Gastroesophageal sphincter (tissue), 4 donors: ENCODE results near the gene RANGRF. TPM values are rescaled to one million over a fixed set of nuclear protein-coding genes. Genes with fewer than 3 reads are reported as not detected.

Experiments
- ATAC-seq: fragments of 150-250 bp; one replicate; pipeline ENCODE4 v1.9.1; 2016; ENCODE audit warnings: mild to moderate bottlenecking, moderate library complexity
- H3K27ac ChIP-seq, 4 donors: fragments of 200-600 bp; sonication (generic) in 3 of 4; 1 replicate in 3 of 4; 2 replicates in 1 of 4; pipeline ENCODE4 v1.5.1; 2016 to 2019
- H3K27me3 ChIP-seq: fragments of 200-600 bp; sonication (generic); one replicate; pipeline ENCODE4 v1.5.1; 2019
- H3K36me3 ChIP-seq, 2 donors: fragments of 200-600 bp; sonication (generic); one replicate each; pipeline ENCODE4 v1.5.1; 2019; ENCODE audit warnings: control low read depth in 1 of 2
- H3K4me1 ChIP-seq, 3 donors: fragments of 200-600 bp; sonication (generic); 1 replicate in 2 of 3; 2 replicates in 1 of 3; pipeline ENCODE4 v1.5.1; 2016 to 2019; ENCODE audit warnings: control low read depth in 2 of 3
- H3K4me3 ChIP-seq, 2 donors: fragments of 200-600 bp; sonication (generic); one replicate each; pipeline ENCODE4 v1.5.1; 2019; ENCODE audit warnings: mild to moderate bottlenecking in 1 of 2, moderate library complexity in 1 of 2
- H3K9me3 ChIP-seq, 3 donors: fragments of 200-600 bp; sonication (generic); one replicate each; pipeline ENCODE4 v1.5.1; 2017 to 2019; ENCODE audit warnings: control low read depth in 2 of 3
- EP300 ChIP-seq: sonication (generic); formaldehyde crosslinking; IDR thresholded peaks from one replicate; pipeline ENCODE4 v1.6.1; 2017; ENCODE audit warnings: antibody characterized with exemption, mild to moderate bottlenecking
- POLR2A ChIP-seq, 2 donors: fragments of 450-650 bp; IDR thresholded peaks; one replicate each; pipeline ENCODE4 v1.6.1; 2017; ENCODE audit warnings: antibody characterized with exemption in 2 of 2, mild to moderate bottlenecking in 2 of 2, moderate library complexity in 1 of 2
- POLR2AphosphoS5 ChIP-seq: sonication (generic); formaldehyde crosslinking; IDR thresholded peaks from one replicate; pipeline ENCODE4 v1.6.1; 2017; ENCODE audit warnings: antibody characterized with exemption
- WGBS, 2 donors: methylation state at CpG; one replicate each; pipeline ENCODE4 v1.1.5; 2018; ENCODE audit warnings: low coverage in 1 of 2; 5-methylcytosine and 5-hydroxymethylcytosine counted together
- total RNA-seq, 4 donors: library from RNA; depleted of rRNA; stranded (reverse); fragments of >200 nt; gene quantifications; one replicate each; pipeline ENCODE4 v1.1.0, GENCODE V29; 2016
- TF ChIP-seq, protein P1 (sequence below), 4 experiments: fragments of 200-600 bp in 2 of 4; fragments of 450-650 bp in 2 of 4; sonication (generic) in 1 of 4; IDR thresholded peaks; one replicate each; pipeline ENCODE4 v1.5.1; 2017 to 2019; ENCODE audit warnings: antibody characterized with exemption in 4 of 4, mild to moderate bottlenecking in 2 of 4, moderate library complexity in 2 of 4

RANGRF gene
- total RNA-seq, 4 donors from 2014 or later: 28.5 to 34.6 (median 30.1) TPM

DNA sequence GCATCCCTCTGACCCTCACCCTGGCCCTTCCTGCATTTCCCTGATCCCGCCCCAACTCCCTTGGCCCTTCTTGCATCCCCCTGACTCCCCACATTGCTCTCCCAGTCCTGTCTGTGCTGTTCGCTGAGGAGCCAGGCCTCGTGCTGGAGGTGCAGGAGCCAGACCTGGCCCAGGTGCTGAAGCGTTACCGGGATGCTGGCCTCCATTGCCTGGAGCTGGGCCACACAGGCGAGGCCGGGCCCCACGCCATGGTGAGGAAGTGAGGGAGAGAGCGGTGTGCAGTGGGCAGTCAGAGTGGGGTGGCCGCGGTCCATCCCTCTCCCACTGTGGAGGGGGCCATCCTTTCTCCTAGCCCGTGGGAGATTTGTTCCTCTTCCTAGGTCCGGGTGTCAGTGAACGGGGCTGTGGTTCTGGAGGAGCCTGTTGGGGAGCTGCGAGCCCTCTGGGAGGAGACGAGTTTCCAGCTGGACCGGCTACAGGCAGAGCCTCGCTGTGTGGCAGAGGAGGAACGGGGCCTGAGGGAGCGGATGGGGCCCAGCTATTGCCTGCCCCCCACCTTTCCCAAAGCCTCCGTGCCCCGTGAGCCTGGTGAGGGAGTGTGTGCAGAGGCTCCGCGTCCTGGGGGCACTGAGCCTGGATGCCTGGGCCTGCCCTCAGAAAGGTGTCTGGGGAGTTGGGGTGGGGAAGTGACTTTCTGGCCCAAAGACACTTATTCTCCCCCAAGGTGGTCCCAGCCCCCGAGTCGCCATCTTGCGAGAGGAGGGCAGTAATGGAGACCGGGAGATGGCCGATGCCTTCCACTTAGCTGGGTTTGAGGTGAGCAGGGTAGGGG is 21.6 kb upstream of the RANGRF start:
- Histone ChIP-seq H3K36me3 (peaks cover 0 to 87% of the 10 kb centered on the region in 2 donors), H3K4me3 (no peak overlapping the region), H3K27ac (no peak overlapping the region), H3K9me3 (no peaks in the 10 kb centered on the region), H3K27me3 (no peaks in the 10 kb centered on the region), H3K4me1 (no peaks in the 10 kb centered on the region)
- ATAC-seq: no peak
- 88 to 100% methylated on average over 1 to 4 of the region's 29 CpGs for WGBS, 2 donors
- no peak for TF ChIP-seq POLR2A (IDR thresholded peaks at IDR 0.05)
- no peak for TF ChIP-seq POLR2AphosphoS5
- TF ChIP-seq EP300: no peak
- TF ChIP-seq, protein P1, sequence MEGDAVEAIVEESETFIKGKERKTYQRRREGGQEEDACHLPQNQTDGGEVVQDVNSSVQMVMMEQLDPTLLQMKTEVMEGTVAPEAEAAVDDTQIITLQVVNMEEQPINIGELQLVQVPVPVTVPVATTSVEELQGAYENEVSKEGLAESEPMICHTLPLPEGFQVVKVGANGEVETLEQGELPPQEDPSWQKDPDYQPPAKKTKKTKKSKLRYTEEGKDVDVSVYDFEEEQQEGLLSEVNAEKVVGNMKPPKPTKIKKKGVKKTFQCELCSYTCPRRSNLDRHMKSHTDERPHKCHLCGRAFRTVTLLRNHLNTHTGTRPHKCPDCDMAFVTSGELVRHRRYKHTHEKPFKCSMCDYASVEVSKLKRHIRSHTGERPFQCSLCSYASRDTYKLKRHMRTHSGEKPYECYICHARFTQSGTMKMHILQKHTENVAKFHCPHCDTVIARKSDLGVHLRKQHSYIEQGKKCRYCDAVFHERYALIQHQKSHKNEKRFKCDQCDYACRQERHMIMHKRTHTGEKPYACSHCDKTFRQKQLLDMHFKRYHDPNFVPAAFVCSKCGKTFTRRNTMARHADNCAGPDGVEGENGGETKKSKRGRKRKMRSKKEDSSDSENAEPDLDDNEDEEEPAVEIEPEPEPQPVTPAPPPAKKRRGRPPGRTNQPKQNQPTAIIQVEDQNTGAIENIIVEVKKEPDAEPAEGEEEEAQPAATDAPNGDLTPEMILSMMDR (IDR thresholded peaks at IDR 0.05): no peak

GRCh38 chr17:8267480-8268147 is 20.9 kb upstream of the RANGRF start:
- Histone ChIP-seq H3K4me1 (no peaks in the 10 kb centered on the region), H3K27ac (no peak overlapping the region), H3K9me3 (no peaks in the 10 kb centered on the region), H3K4me3 (no peak overlapping the region), H3K36me3 (peaks cover 0 to 80% of the 10 kb centered on the region in 2 donors), H3K27me3 (no peaks in the 10 kb centered on the region)
- TF ChIP-seq, protein P1 (IDR thresholded peaks at IDR 0.05): no peak
- TF ChIP-seq EP300: no peak
- TF ChIP-seq POLR2A (IDR thresholded peaks at IDR 0.05): no peak
- TF ChIP-seq POLR2AphosphoS5: no peak
- 61 to 80% methylated on average over 6 to 10 of the region's 13 CpGs for WGBS, 2 donors
- ATAC-seq: no peak

DNA sequence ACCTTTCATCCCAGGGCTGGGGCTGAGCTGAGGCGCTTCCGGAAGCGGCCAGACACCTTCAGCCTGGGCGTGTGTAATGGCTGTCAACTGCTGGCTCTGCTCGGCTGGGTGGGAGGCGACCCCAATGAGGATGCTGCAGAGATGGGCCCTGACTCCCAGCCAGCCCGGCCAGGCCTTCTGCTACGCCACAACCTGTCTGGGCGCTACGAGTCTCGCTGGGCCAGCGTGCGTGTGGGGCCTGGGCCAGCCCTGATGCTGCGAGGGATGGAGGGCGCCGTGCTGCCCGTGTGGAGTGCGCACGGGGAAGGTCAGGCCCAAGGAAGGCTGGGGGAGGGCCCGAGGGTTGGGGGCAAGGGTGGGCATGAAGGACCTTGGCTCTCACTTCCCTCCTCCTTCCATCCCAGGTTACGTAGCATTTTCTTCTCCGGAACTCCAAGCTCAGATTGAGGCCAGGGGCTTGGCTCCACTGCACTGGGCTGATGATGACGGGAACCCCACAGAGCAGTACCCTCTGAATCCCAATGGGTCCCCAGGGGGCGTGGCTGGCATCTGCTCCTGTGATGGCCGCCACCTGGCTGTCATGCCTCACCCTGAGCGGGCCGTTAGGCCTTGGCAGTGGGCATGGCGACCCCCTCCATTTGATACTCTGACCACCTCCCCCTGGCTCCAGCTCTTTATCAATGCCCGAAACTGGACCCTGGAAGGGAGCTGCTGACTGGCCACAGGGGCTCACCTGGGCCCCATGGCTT is 19.7 kb upstream of the RANGRF start:
- H3K27me3 ChIP-seq: no peaks in the 10 kb centered on the region
- H3K27ac ChIP-seq: no peak overlapping the region
- no peak for ATAC-seq
- no peaks in the 10 kb centered on the region for H3K4me1 ChIP-seq
- TF ChIP-seq POLR2AphosphoS5 (no peak), POLR2A (IDR thresholded peaks at IDR 0.05) (no peak), EP300 (no peak)
- 95% methylated on average over 11 of the region's 29 CpGs; no CpG with 5 or more reads in 1 of the 2 donors for WGBS, 2 donors
- peaks cover 0 to 69% of the 10 kb centered on the region in 2 donors for H3K36me3 ChIP-seq
- H3K9me3 ChIP-seq: no peaks in the 10 kb centered on the region
- H3K4me3 ChIP-seq: no peak overlapping the region

DNA sequence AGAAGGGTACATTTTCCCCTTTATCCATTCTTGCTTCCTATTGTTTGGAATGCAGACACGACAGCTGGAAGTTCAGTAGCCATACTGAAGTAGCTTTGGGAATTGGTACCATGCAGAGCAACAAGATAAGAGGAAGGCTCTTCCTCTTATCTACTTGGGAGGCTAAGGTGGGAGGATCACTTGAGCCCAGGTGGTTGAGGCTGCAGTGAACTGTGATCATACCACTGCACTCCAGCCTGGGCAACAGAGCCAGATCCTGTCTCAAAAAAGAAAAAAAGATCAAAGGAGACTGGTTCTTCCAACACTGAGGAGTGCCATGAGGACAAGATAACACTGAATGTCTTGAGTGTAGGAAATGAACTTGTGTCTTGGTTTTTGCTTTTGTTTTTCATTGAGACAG is 16.0 kb upstream of the RANGRF start:
- Histone ChIP-seq H3K36me3 (peaks cover 0 to 32% of the 10 kb centered on the region in 2 donors), H3K27me3 (no peaks in the 10 kb centered on the region), H3K4me3 (no peak overlapping the region), H3K9me3 (no peaks in the 10 kb centered on the region), H3K4me1 (no peaks in the 10 kb centered on the region), H3K27ac (no peak overlapping the region)
- TF ChIP-seq, protein P1 (IDR thresholded peaks at IDR 0.05): no peak
- TF ChIP-seq EP300 (no peak), POLR2A (IDR thresholded peaks at IDR 0.05) (no peak), POLR2AphosphoS5 (no peak)
- 80 to 88% methylated on average over 1 of the region's 1 CpG for WGBS, 2 donors
- ATAC-seq: no peak

DNA sequence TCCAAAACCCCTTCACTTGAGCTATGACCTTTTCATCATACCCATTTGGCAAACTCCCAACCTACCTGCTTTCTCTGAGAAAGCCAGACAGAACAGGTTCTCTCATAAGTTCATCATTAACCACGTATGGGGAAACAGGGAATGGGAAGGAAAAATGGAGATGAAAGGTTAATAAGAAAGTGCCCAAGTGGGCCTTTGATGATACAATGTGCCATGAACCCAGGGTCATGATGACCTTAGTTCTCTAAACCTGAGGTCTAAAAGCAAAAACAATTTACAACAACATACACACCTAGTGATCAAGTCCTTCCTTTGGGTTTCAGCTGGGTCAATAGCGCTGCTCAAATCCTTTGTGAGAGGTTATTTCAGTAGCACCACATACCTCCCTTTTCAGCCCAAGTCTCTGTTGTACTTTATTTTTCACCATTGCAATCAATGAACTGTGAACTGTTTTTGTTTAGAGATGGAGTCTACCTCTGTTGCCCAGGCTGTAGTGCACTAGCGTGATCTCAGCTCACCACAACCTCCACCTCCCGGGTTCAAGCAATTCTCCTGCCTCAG is 14.5 kb upstream of the RANGRF start:
- no peak for ATAC-seq
- no peak overlapping the region for H3K27ac ChIP-seq
- 89 to 100% methylated on average over 3 of the region's 4 CpGs for WGBS, 2 donors
- TF ChIP-seq POLR2A (IDR thresholded peaks at IDR 0.05) (no peak), POLR2AphosphoS5 (no peak), EP300 (no peak)
- TF ChIP-seq, protein P1 (IDR thresholded peaks at IDR 0.05): no peak
- no peaks in the 10 kb centered on the region for H3K27me3 ChIP-seq
- H3K9me3 ChIP-seq: no peaks in the 10 kb centered on the region
- H3K36me3 ChIP-seq: peaks cover 0 to 19% of the 10 kb centered on the region in 2 donors
- no peak overlapping the region for H3K4me3 ChIP-seq
- no peaks in the 10 kb centered on the region for H3K4me1 ChIP-seq
